H1 (cell line): ENCODE measurements around the gene CHRNA1. TPM values are rescaled to one million over a fixed set of nuclear protein-coding genes. Genes with fewer than 3 reads are reported as not detected.

ENCODE experiments used
- CTCF ChIA-PET: fragments of 300-600 bp; sonication (Branson Sonifier 250); formaldehyde crosslinking; loops from one replicate; lab custom pipeline; 2021; ENCODE audit not compliant: partially characterized antibody; lab: Charles Lee
- POLR2A ChIA-PET: fragments of 300-600 bp; sonication (Branson Sonifier 250); formaldehyde crosslinking; loops from one replicate; lab custom pipeline; 2021; ENCODE audit warnings: inconsistent platforms; ENCODE audit not compliant: partially characterized antibody; lab: Charles Lee
- DNase-seq, 2 experiments: peaks; one replicate each; pipeline versions ENCODE4 v3.0.0 to v3.0.0-alpha.2; 2010 to 2022; ENCODE audit warnings: low spot score in 2 of 2, low read depth in 1 of 2, mixed read lengths in 1 of 2
- FAIRE-seq: peaks from 2 replicates; lab custom pipeline; 2011; peaks lifted over from hg19 to GRCh38; lab: Jason Lieb, UNC
- H2AFZ ChIP-seq: 2 replicates; pipeline ENCODE4 v1.8.1; 2012; ENCODE audit warnings: low read length, inconsistent platforms
- H2AK5ac ChIP-seq: 2 replicates; pipeline ENCODE4 v1.6.1; 2013; ENCODE audit warnings: low read depth, low read length
- H2BK120ac ChIP-seq: replicated peaks from 2 replicates; pipeline ENCODE3; 2013; ENCODE audit warnings: low read depth, low read length, inconsistent platforms
- H2BK12ac ChIP-seq: 2 replicates; pipeline ENCODE4 v1.6.1; 2013; ENCODE audit warnings: low read depth, low read length
- H2BK15ac ChIP-seq: 2 replicates; pipeline ENCODE4 v1.6.1; 2013; ENCODE audit warnings: low read length
- H2BK20ac ChIP-seq: 2 replicates; pipeline ENCODE4 v1.6.1; 2013; ENCODE audit warnings: low read length
- H2BK5ac ChIP-seq: 2 replicates; pipeline ENCODE4 v1.6.1; 2013; ENCODE audit warnings: low read depth, low read length
- H3K14ac ChIP-seq: 2 replicates; pipeline ENCODE4 v1.6.1; 2013; ENCODE audit warnings: inconsistent platforms; ENCODE audit not compliant: insufficient read length
- H3K18ac ChIP-seq: 2 replicates; pipeline ENCODE4 v1.6.1; 2013; ENCODE audit warnings: low read length; ENCODE audit errors: extremely low read depth
- H3K23ac ChIP-seq: 2 replicates; pipeline ENCODE4 v1.6.1; 2013; ENCODE audit warnings: inconsistent platforms; ENCODE audit not compliant: insufficient read length
- H3K23me2 ChIP-seq: 2 replicates; pipeline ENCODE4 v1.6.1; 2013; ENCODE audit warnings: low read depth, low read length
- H3K27ac ChIP-seq: 2 replicates; pipeline ENCODE4 v1.6.1; 2011; ENCODE audit warnings: low read depth, low read length, inconsistent platforms
- H3K27me3 ChIP-seq, 4 experiments: replicated peaks in 1 of 4; 1 replicate in 1 of 4; 2 replicates in 3 of 4; pipeline versions ENCODE4 v1.6.1 to v1.8.1; 2011 to 2013; ENCODE audit warnings: low read length in 3 of 4, mild to moderate bottlenecking in 3 of 4, inconsistent platforms in 2 of 4, mixed read lengths in 2 of 4, moderate library complexity in 1 of 4; ENCODE audit not compliant: control insufficient read depth in 3 of 4, insufficient read depth in 3 of 4; ENCODE audit errors: extremely low read depth in 1 of 4
- H3K36me3 ChIP-seq, 4 experiments: 2 replicates each; pipeline versions ENCODE4 v1.6.1 to v1.8.1; 2011 to 2013; ENCODE audit warnings: mild to moderate bottlenecking in 4 of 4, low read length in 3 of 4, moderate library complexity in 2 of 4, control low read depth in 1 of 4, inconsistent platforms in 1 of 4; ENCODE audit not compliant: insufficient read depth in 4 of 4, control insufficient read depth in 2 of 4
- H3K4ac ChIP-seq: replicated peaks from 2 replicates; pipeline ENCODE3; 2013; ENCODE audit warnings: low read length, low read depth, mixed read lengths, inconsistent platforms; ENCODE audit not compliant: insufficient read length
- H3K4me1 ChIP-seq, 4 experiments: replicated peaks in 1 of 4; 1 replicate in 1 of 4; 2 replicates in 3 of 4; pipeline versions ENCODE4 v1.6.1 to v1.8.1; 2011 to 2013; ENCODE audit warnings: low read length in 3 of 4, inconsistent platforms in 2 of 4, mixed read lengths in 1 of 4; ENCODE audit not compliant: insufficient read depth in 4 of 4, control insufficient read depth in 3 of 4
- H3K4me2 ChIP-seq, 2 experiments: 2 replicates each; pipeline versions ENCODE4 v1.6.1 to v1.8.1; 2011 to 2013; ENCODE audit warnings: low read depth in 2 of 2, low read length in 2 of 2, control low read depth in 1 of 2, inconsistent platforms in 1 of 2, mild to moderate bottlenecking in 1 of 2; ENCODE audit not compliant: insufficient read depth in 1 of 2
- H3K4me3 ChIP-seq, 4 experiments: fragments of 200-600, 300-600 bp in 1 of 4; sonication (generic), shearing (Covaris generic), sonication (Bioruptor Twin) in 1 of 4; 2 replicates each; pipeline versions ENCODE4 v1.5.1 to v1.8.1; 2011 to 2016; ENCODE audit warnings: low read length in 4 of 4, low read depth in 3 of 4, control low read depth in 2 of 4, inconsistent platforms in 2 of 4, mild to moderate bottlenecking in 2 of 4, mixed read lengths in 1 of 4, moderate library complexity in 1 of 4; ENCODE audit not compliant: insufficient read depth in 2 of 4; ENCODE audit errors: extremely low read depth in 1 of 4
- H3K56ac ChIP-seq: replicated peaks from 2 replicates; pipeline ENCODE3; 2013; ENCODE audit warnings: low read depth, mild to moderate bottlenecking, mixed read lengths, low read length, inconsistent platforms; ENCODE audit not compliant: insufficient read length
- H3K79me1 ChIP-seq: 2 replicates; pipeline ENCODE4 v1.6.1; 2013; ENCODE audit warnings: low read depth, low read length, control low read depth
- H3K79me2 ChIP-seq, 2 experiments: 2 replicates each; pipeline versions ENCODE4 v1.6.1 to v1.8.1; 2012 to 2013; ENCODE audit warnings: low read length in 2 of 2, mild to moderate bottlenecking in 2 of 2, inconsistent platforms in 1 of 2; ENCODE audit not compliant: insufficient read depth in 2 of 2, control insufficient read depth in 1 of 2
- H3K9ac ChIP-seq, 4 experiments: replicated peaks in 1 of 4; 1 replicate in 1 of 4; 2 replicates in 3 of 4; pipeline versions ENCODE4 v1.6.1 to v1.8.1; 2011 to 2013; ENCODE audit warnings: low read depth in 3 of 4, low read length in 3 of 4, control low read depth in 2 of 4, mild to moderate bottlenecking in 2 of 4, moderate library complexity in 2 of 4, inconsistent platforms in 1 of 4; ENCODE audit errors: extremely low read depth in 1 of 4
- H3K9me3 ChIP-seq, 2 experiments: 2 replicates each; pipeline versions ENCODE4 v1.6.1 to v1.8.1; 2012 to 2013; ENCODE audit warnings: mild to moderate bottlenecking in 2 of 2, moderate library complexity in 2 of 2, control low read depth in 1 of 2, inconsistent platforms in 1 of 2, low read depth in 1 of 2, low read length in 1 of 2, mixed read lengths in 1 of 2; ENCODE audit not compliant: insufficient read depth in 2 of 2
- H4K20me1 ChIP-seq, 2 experiments: replicated peaks in 1 of 2; 2 replicates each; pipeline versions ENCODE3 to v1.8.1; 2011 to 2013; ENCODE audit warnings: inconsistent platforms in 2 of 2, low read length in 2 of 2, mild to moderate bottlenecking in 1 of 2; ENCODE audit not compliant: insufficient read depth in 2 of 2, control insufficient read depth in 1 of 2
- H4K5ac ChIP-seq: 2 replicates; pipeline ENCODE4 v1.6.1; 2013; ENCODE audit warnings: low read length, low read depth, mixed read lengths, inconsistent platforms; ENCODE audit not compliant: insufficient read length
- H4K8ac ChIP-seq: 2 replicates; pipeline ENCODE4 v1.8.0; 2013; ENCODE audit warnings: mild to moderate bottlenecking, moderate library complexity, low read length, inconsistent platforms; ENCODE audit not compliant: insufficient read depth; ENCODE audit errors: extremely low read depth
- H4K91ac ChIP-seq: replicated peaks from 2 replicates; pipeline ENCODE3; 2013; ENCODE audit warnings: low read length, mixed read lengths, inconsistent platforms; ENCODE audit not compliant: insufficient read length
- BCL11A ChIP-seq, 2 experiments: IDR thresholded peaks; one replicate each; pipeline ENCODE4 v1.6.1; 2011; ENCODE audit warnings: low read depth in 2 of 2, low read length in 2 of 2, mild to moderate bottlenecking in 2 of 2
- POLR2AphosphoS5 ChIP-seq: IDR thresholded peaks from 2 replicates; pipeline ENCODE4 v1.6.1; 2011; ENCODE audit warnings: low read depth, low read length
- SP1 ChIP-seq: IDR thresholded peaks from 2 replicates; pipeline ENCODE4 v1.6.1; 2011; ENCODE audit warnings: low read depth, low read length
- WGBS, 2 experiments: shearing (Covaris generic) in 1 of 2; methylation state at CpG; one replicate each; pipeline versions ENCODE4 v1.1.6 to v1.1.7; 2013 to 2015; ENCODE audit warnings: low lambda C conversion rate in 2 of 2, mixed read lengths in 2 of 2, inconsistent platforms in 1 of 2, low coverage in 1 of 2, missing lambda C conversion rate in 1 of 2; ENCODE audit not compliant: insufficient replicate concordance in 2 of 2, insufficient coverage in 1 of 2, insufficient read length in 1 of 2; ENCODE audit errors: extremely low coverage in 1 of 2, missing lambda C conversion rate in 1 of 2; 5-methylcytosine and 5-hydroxymethylcytosine counted together
- polyA plus RNA-seq, 7 experiments: library from polyadenylated mRNA; depleted of rRNA in 3 of 7; stranded (reverse) in 5 of 7; unstranded in 2 of 7; fragments of >200 nt in 5 of 7; fragments of 200-250 nt in 2 of 7; gene quantifications; 1 replicate in 5 of 7; 2 replicates in 1 of 7; 4 replicates in 1 of 7; pipeline versions ENCODE4 v1.2.1 to v1.2.3, GENCODE V29; 2011 to 2013; ENCODE audit warnings: missing spikeins in 2 of 7, mixed read lengths in 2 of 7
- total RNA-seq: library from RNA; stranded (reverse); fragmentation: NEBNext Ultra II Directional; extraction: Animal tissue kit (Norgen Biotek cat#: 25700); gene quantifications from 2 replicates; pipeline ENCODE4 v1.2.1, GENCODE V29; 2021

The CHRNA1 gene
- total and polyA plus RNA-seq, 2 of the 8 experiments (the other 6 are each of a cell fraction or from before 2014, with no cell fraction given) = 0.11 to 0.15 TPM

DNA sequence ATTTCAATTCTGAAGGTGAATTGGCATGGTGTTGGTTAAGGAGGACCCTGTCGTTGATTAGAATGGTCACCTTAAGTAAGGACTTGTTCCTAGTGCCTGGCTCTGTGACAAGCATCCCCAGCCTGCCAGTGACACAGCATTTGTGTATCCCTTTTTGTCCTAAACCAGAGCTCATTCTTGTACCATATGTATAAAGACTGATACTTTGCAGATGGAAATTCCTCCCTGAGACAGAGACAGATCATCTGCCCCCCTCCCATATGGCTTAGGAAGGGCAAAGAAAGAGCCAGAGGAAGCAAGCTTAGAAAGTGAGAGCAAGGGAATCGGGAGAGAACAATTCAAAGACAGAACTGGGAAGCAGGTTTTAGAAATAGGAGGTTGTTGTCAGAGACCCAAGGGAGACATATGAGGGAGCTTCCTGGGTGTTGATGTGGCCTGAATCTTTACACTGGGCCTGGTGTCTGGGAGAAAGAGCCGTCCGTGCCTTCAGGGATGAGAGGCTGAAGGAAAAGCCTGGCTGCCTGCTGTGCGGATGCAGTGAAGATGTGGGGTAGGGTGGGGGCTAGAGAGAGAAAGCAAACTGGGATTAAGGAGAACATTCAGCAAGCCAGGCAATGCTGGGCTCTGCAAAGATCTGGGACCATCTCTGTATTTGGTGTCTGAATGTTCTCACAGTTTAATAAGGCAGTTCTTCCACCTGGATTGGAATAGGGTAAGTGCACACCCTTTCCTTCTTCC lies 13.2 kb upstream of the CHRNA1 start:
- Histone ChIP-seq H4K8ac (no peak overlapping the region), H3K4me3 (no peak overlapping the region), H4K20me1 (no peaks in the 10 kb centered on the region), H2BK120ac (no peak overlapping the region), H3K14ac (no peak overlapping the region), H3K27ac (no peak overlapping the region), H3K79me1 (no peaks in the 10 kb centered on the region), H2AFZ (no peak overlapping the region), H2AK5ac (no peak overlapping the region), H2BK12ac (peak overlapping the region; percentile 56), H3K27me3 (no peaks in the 10 kb centered on the region), H2BK20ac (peak overlapping the region; percentile 95; the same call in 1 of the 2 replicates), H3K23me2 (no peaks in the 10 kb centered on the region), H3K4me2 (no peak overlapping the region), H3K4me1 (peaks cover 3 to 17% (median 4%) of the 10 kb centered on the region in 4 experiments), H3K79me2 (no peaks in the 10 kb centered on the region), H3K36me3 (no peaks in the 10 kb centered on the region)
- CTCF ChIA-PET = interaction anchor here (0.6 to 12.2 kb wide), 18 partner anchors 7 to 407 kb away, joined by 3 to 249 read pairs (median 9); partner anchors contain the start of genes CHN1 and CHRNA1
- 79% methylated on average over 5 of the region's 5 CpGs; no CpG with 5 or more reads in 1 of the 2 experiments for WGBS, 2 experiments
- no peak for TF ChIP-seq POLR2AphosphoS5
- TF ChIP-seq BCL11A (IDR thresholded peaks at IDR 0.05; ENCODE audit: low read depth in 2 of 2, low read length in 2 of 2) = no peak
- TF ChIP-seq SP1 = no peak
- TF ChIP-seq, all 59 proteins: peak for 0
- POLR2A ChIA-PET = interaction anchor here (5.4 kb wide), 1 partner anchor 11 kb away, joined by 50 read pairs; no protein-coding TSS in a partner anchor
- Histone ChIP-seq H2BK15ac (no peak overlapping the region), H3K23ac (no peak overlapping the region), H2BK5ac (peak overlapping the region; percentile 50; the same call in 1 of the 2 replicates), H4K5ac (no peak overlapping the region), H3K4ac (no peak overlapping the region), H4K91ac (no peak overlapping the region), H3K9ac (no peak overlapping the region), H3K9me3 (no peaks in the 10 kb centered on the region), H3K56ac (no peak overlapping the region), H3K18ac (no peak overlapping the region; the same call in 1 of the 2 replicates)
- DNase-seq (no peak), FAIRE-seq (no peak)
